GM18505 (cell line): Measurements from ENCODE around the gene DYNC1I1.

Source experiments
- ATAC-seq: cut with Tn5 transposase; IDR thresholded peaks from one replicate; pipeline ENCODE4 v1.9.1; 2021; ENCODE audit not compliant: unreplicated experiment
- POLR2A ChIP-seq: IDR thresholded peaks from 4 replicates; pipeline ENCODE4 v1.6.1; 2011; ENCODE audit warnings: borderline replicate concordance; ENCODE audit not compliant: insufficient read depth, insufficient read length; ENCODE audit errors: extremely low read depth

DYNC1I1 gene

GRCh38 chr7:96026611-96027010 is 254.3 kb downstream of the DYNC1I1 start:
- ATAC-seq, result no peak
- TF ChIP-seq POLR2A, result no peak

- no peak for TF ChIP-seq POLR2A
- no peak for ATAC-seq
Observed at GRCh38 chr7:96028729-96029128, 256.4 kb downstream of the DYNC1I1 start.

- ATAC-seq, result no peak
Observed at GRCh38 chr7:96033009-96033598, 260.8 kb downstream of the DYNC1I1 start.

DNA sequence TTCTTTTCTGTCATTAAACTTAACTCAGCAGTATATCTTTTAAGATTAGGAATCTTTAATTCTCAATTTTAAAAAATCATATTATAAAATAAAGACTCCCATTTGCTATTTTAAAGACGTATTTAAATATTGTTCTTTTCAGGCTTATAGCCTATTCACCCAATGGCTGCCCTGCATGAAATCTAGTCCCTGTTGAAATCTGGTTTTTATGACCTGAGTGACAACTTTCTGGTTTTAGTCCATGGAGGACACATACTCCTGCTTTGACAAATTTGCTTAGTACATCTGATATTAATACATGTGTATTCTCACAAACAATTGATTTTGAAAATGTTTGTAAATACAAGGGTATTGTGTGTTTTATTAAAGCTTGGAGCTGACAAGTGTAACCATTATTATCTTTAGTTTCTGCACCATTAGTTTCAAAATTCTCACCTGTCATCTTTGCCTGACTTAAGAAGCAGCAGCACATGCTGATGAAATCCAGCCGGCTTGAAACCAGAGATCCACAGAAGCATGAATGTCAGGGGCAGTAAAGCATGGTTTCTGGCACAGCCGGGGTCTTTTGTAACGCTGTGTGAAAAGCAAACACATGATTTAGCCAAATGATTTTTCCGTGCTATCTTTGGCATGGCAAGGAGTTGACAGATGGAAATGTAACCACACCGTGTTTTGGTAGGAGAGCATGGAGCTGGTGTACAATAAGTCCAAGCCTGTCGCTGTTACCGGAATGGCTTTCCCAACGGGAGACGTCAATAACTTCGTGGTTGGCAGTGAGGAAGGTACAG is 262.8 kb downstream of the DYNC1I1 start:
- no peak for TF ChIP-seq POLR2A
- ATAC-seq, result no peak

More at GRCh38 chr7:96033009-96033598, 260.8 kb downstream of the DYNC1I1 start:
- no peak for TF ChIP-seq POLR2A

- ATAC-seq, result no peak
- no peak for TF ChIP-seq POLR2A
Observed at GRCh38 chr7:96040250-96040772, 268.0 kb downstream of the DYNC1I1 start.

- ATAC-seq, result no peak
- no peak for TF ChIP-seq POLR2A
Observed at GRCh38 chr7:96041171-96041570, 268.8 kb downstream of the DYNC1I1 start.

- ATAC-seq, result no peak
- TF ChIP-seq POLR2A, result no peak
Observed at GRCh38 chr7:96045181-96045580, 272.8 kb downstream of the DYNC1I1 start.

GRCh38 chr7:96045919-96046318 is 273.6 kb downstream of the DYNC1I1 start:
- no peak for TF ChIP-seq POLR2A
- ATAC-seq, result no peak

DNA sequence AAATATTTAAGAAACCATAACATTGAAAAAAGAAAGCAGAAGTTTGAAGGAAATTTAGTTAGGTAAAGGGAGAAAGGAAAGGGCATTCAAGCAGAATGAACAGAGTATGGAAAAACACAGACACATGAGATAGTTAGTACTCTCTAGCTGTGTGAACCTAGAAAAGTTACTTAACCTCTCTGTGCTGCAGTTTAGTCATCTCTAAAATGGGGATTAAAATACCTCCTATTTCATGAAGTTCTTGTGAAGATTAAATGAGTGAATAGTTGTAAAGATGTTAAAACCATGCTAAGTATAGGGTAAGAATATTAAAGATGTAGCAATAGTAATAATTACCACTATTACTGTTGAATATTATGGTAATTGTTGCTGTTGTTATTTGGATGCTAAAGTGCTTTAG is 279.9 kb downstream of the DYNC1I1 start:
- ATAC-seq, result no peak

GRCh38 chr7:96052860-96053470 is 280.6 kb downstream of the DYNC1I1 start:
- TF ChIP-seq POLR2A, result no peak
- ATAC-seq, result no peak

More for the DNA sequence above, 279.9 kb downstream of the DYNC1I1 start:
- TF ChIP-seq POLR2A, result no peak

GRCh38 chr7:96055717-96056116 is 283.4 kb downstream of the DYNC1I1 start:
- TF ChIP-seq POLR2A, result no peak
- no peak for ATAC-seq

- no peak for TF ChIP-seq POLR2A
- ATAC-seq, result no peak
Observed at GRCh38 chr7:96059075-96059474, 286.7 kb downstream of the DYNC1I1 start.

DNA sequence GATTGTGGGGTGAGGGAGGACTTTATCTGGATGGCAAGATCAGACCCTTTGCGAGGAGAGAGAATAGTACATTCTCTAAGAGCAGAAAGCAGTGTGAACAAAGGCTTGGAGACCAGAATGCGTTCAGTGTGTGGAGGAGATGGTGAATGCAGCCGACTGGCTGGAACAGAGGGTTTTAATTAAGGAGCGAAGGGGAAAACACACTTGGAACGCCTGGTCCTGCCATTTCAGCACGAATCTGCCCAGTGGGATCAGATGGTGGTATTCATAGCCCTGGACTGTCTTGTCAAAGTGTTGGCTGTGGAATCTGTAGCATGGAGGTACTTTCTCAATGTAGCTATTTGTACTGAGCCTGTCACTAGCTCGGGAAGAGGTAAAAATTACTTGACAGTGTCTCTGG is 288.7 kb downstream of the DYNC1I1 start:
- no peak for ATAC-seq
- no peak for TF ChIP-seq POLR2A
